Stomach (tissue), 4 donors: ENCODE measurements around the gene AICDA.

Experiments
- CTCF ChIP-seq, 7 experiments: fragments of 450-650 bp in 4 of 7; fragments of 200-600 bp in 3 of 7; sonication (generic) in 3 of 7; IDR thresholded peaks; one replicate each; pipeline ENCODE4 v1.5.1; 2016 to 2019; ENCODE audit warnings: antibody characterized with exemption in 7 of 7, control low read depth in 2 of 7, mild to moderate bottlenecking in 1 of 7
- EP300 ChIP-seq: sonication (generic); formaldehyde crosslinking; IDR thresholded peaks from one replicate; pipeline ENCODE4 v1.6.1; 2017; ENCODE audit warnings: antibody characterized with exemption
- POLR2A ChIP-seq, 4 donors: fragments of 450-650 bp; IDR thresholded peaks; one replicate each; pipeline ENCODE4 v1.6.1; 2016; ENCODE audit warnings: antibody characterized with exemption in 4 of 4, control low read depth in 2 of 4, mild to moderate bottlenecking in 1 of 4, moderate library complexity in 1 of 4

- TF ChIP-seq CTCF (IDR thresholded peaks at IDR 0.05) = no peak
- no peak for TF ChIP-seq POLR2A (IDR thresholded peaks at IDR 0.05)
- no peak for TF ChIP-seq EP300
These were observed 16.9 kb upstream of the AICDA start for GRCh38 chr12:8629486-8630033.
